GM12878 (cell line): ENCODE measurements around the gene TBCD. TPM values are rescaled to one million over a fixed set of nuclear protein-coding genes. Genes with fewer than 3 reads are reported as not detected.

Experiments
- ATAC-seq: fragments of 200-7000 bp; cut with Tn5 transposase; 3 replicates; pipeline ENCODE4 v1.9.1; 2020; ENCODE audit warnings: mild to moderate bottlenecking, moderate library complexity
- BruUV-seq: library from RNA; stranded (reverse); fragments of 400-500 nt; replicated peaks from 2 replicates; lab custom pipeline; 2021; lab: Mats Ljungman, UMichigan
- CTCF ChIA-PET: fragments of 300-600 bp; sonication (Branson Sonifier 250); formaldehyde crosslinking; extraction: SDS; loops from one replicate; lab custom pipeline; 2021; ENCODE audit warnings: inconsistent platforms; lab: Yijun Ruan, JAX
- POLR2A ChIA-PET: fragments of 350-600 bp; formaldehyde crosslinking; extraction: SDS; loops from one replicate; lab custom pipeline; 2021; ENCODE audit warnings: inconsistent platforms; lab: Charles Lee
- RAD21 ChIA-PET: fragments of 300-600 bp; sonication (Branson Sonifier 250); formaldehyde crosslinking; loops from one replicate; lab custom pipeline; 2023; ENCODE audit warnings: antibody characterized with exemption; ENCODE audit not compliant: unreplicated experiment; lab: Charles Lee
- SMC1A ChIA-PET: fragments of 300-600 bp; sonication (Branson Sonifier 250); formaldehyde crosslinking; loops from one replicate; lab custom pipeline; 2023; ENCODE audit not compliant: unreplicated experiment, uncharacterized antibody; lab: Charles Lee
- DNase-seq: peaks from one replicate; pipeline ENCODE4 v3.0.0-alpha.2; 2011; ENCODE audit warnings: low read depth, low spot score
- FAIRE-seq: peaks from 3 replicates; lab custom pipeline; 2011; peaks lifted over from hg19 to GRCh38; lab: Jason Lieb, UNC
- H2AFZ ChIP-seq: 2 replicates; pipeline ENCODE4 v1.6.0; 2011; ENCODE audit warnings: low read depth, low read length, control low read depth; ENCODE audit not compliant: control insufficient read depth
- H3K27ac ChIP-seq: 2 replicates; pipeline ENCODE4 v1.5.1; 2011; ENCODE audit warnings: control low read depth; ENCODE audit not compliant: control insufficient read depth, insufficient read depth
- H3K27me3 ChIP-seq, 2 experiments: replicated peaks in 1 of 2; 2 replicates each; pipeline versions ENCODE4 v1.6.0 to v1.6.1; 2011; ENCODE audit warnings: low read length in 1 of 2; ENCODE audit not compliant: control insufficient read depth in 2 of 2, insufficient read depth in 2 of 2
- H3K36me3 ChIP-seq, 2 experiments: 2 replicates each; pipeline ENCODE4 v1.5.1; 2011; ENCODE audit warnings: low read length in 1 of 2; ENCODE audit not compliant: control insufficient read depth in 2 of 2, insufficient read depth in 2 of 2
- H3K4me1 ChIP-seq: 2 replicates; pipeline ENCODE4 v1.6.1; 2011; ENCODE audit warnings: mild to moderate bottlenecking, low read length, moderate library complexity, mixed read lengths; ENCODE audit not compliant: control insufficient read depth, insufficient read depth
- H3K4me2 ChIP-seq: 2 replicates; pipeline ENCODE4 v1.6.0; 2011; ENCODE audit warnings: control low read depth; ENCODE audit not compliant: control insufficient read depth, insufficient read depth
- H3K4me3 ChIP-seq: fragments of 200-600 bp; sonication (generic); 2 replicates; pipeline ENCODE4 v1.5.1; 2016
- H3K79me2 ChIP-seq: 2 replicates; pipeline ENCODE4 v1.6.0; 2011; ENCODE audit warnings: low read length; ENCODE audit not compliant: control insufficient read depth, insufficient read depth
- H3K9ac ChIP-seq: 2 replicates; pipeline ENCODE4 v1.8.0; 2011; ENCODE audit warnings: low read length, control low read depth, mixed read lengths; ENCODE audit not compliant: control insufficient read depth, insufficient read depth
- H3K9me3 ChIP-seq: replicated peaks from 3 replicates; pipeline ENCODE4 v1.5.1; 2011; ENCODE audit warnings: mild to moderate bottlenecking, low read length; ENCODE audit not compliant: control insufficient read depth, insufficient read depth
- H4K20me1 ChIP-seq: 2 replicates; pipeline ENCODE4 v1.6.0; 2011; ENCODE audit not compliant: control insufficient read depth, insufficient read depth
- BMI1 ChIP-seq: fragments of 450-650 bp; IDR thresholded peaks from 2 replicates; pipeline ENCODE4 v1.6.1; 2016; ENCODE audit warnings: mild to moderate bottlenecking, moderate library complexity, borderline replicate concordance
- BRCA1 ChIP-seq: IDR thresholded peaks from 2 replicates; pipeline ENCODE4 v1.6.1; 2011; ENCODE audit warnings: low read depth, low read length, improper control_type of control experiment
- MEF2A ChIP-seq: IDR thresholded peaks from 2 replicates; pipeline ENCODE4 v1.6.1; 2011; ENCODE audit warnings: low read depth, mild to moderate bottlenecking, low read length, moderate library complexity; ENCODE audit not compliant: insufficient read depth
- MYB ChIP-seq: fragments of 150-350 bp; IDR thresholded peaks from 2 replicates; pipeline ENCODE4 v1.6.1; 2014; ENCODE audit warnings: mild to moderate bottlenecking, low read depth, low read length, borderline replicate concordance
- SREBF2 ChIP-seq: IDR thresholded peaks from 2 replicates; pipeline ENCODE4 v1.6.1; 2012; ENCODE audit warnings: mild to moderate bottlenecking, low read length
- TAF1 ChIP-seq: IDR thresholded peaks from 2 replicates; pipeline ENCODE4 v1.6.1; 2011; ENCODE audit warnings: mild to moderate bottlenecking, low read depth, low read length, borderline replicate concordance
- ZSCAN29 ChIP-seq: fragments of 450-650 bp; IDR thresholded peaks from 2 replicates; pipeline ENCODE4 v1.6.1; 2017; ENCODE audit warnings: mild to moderate bottlenecking, moderate library complexity
- WGBS: methylation state at CpG from one replicate; pipeline ENCODE4 v1.1.6; 2016; ENCODE audit warnings: low lambda C conversion rate; ENCODE audit not compliant: insufficient replicate concordance, insufficient coverage; ENCODE audit errors: missing lambda C conversion rate; 5-methylcytosine and 5-hydroxymethylcytosine counted together
- in situ Hi-C: fragments of 300-500 bp; cut with MboI; formaldehyde crosslinking; loops from 9 replicates; pipeline ENCODE4 v1.14.3; 2018; ENCODE audit warnings: mixed read lengths
- intact Hi-C: fragments of 100-400 bp; cut with micrococcal nuclease; formaldehyde crosslinking; loops from one replicate; pipeline ENCODE4 v1.14.2; 2022; ENCODE audit not compliant: unreplicated experiment
- polyA plus RNA-seq, 11 experiments: library from polyadenylated mRNA; depleted of rRNA in 4 of 11; unstranded in 6 of 11; stranded (reverse) in 5 of 11; fragments of >200 nt; fragmentation: Nextera tagmentation in 4 of 11; fragmentation: Illumina TruSeq in 1 of 11; extraction: Ambion mirVana in 4 of 11; extraction: Trizol in 1 of 11; gene quantifications; 1 replicate in 1 of 11; 2 replicates in 10 of 11; pipeline versions ENCODE4 v1.2.1 to v1.2.3, GENCODE V29; 2011 to 2016; ENCODE audit warnings: inconsistent platforms in 2 of 11, missing spikeins in 2 of 11, low read depth in 1 of 11
- total RNA-seq, 4 experiments: library from RNA; depleted of rRNA in 3 of 4; stranded (reverse); fragments of >200 nt in 3 of 4; fragmentation: Illumina TruSeq in 1 of 4; extraction: Trizol in 1 of 4; gene quantifications; 2 replicates each; pipeline versions ENCODE4 v1.2.1 to v1.2.3, GENCODE V29; 2013 to 2021
- TF ChIP-seq, protein P1 (sequence below): fragments of 450-650 bp; IDR thresholded peaks from 2 replicates; pipeline ENCODE4 v1.6.1; 2018; ENCODE audit warnings: mild to moderate bottlenecking, low read depth, moderate library complexity; ENCODE audit not compliant: partially characterized antibody
- TF ChIP-seq, protein P2 (sequence below): fragments of 150-350 bp; IDR thresholded peaks from 2 replicates; pipeline ENCODE4 v1.6.1; 2014; ENCODE audit warnings: mild to moderate bottlenecking, low read depth, low read length
- TF ChIP-seq, protein P3 (sequence below): fragments of 450-650 bp; formaldehyde crosslinking; IDR thresholded peaks from 2 replicates; pipeline ENCODE4 v1.4.0; 2022; ENCODE audit warnings: mild to moderate bottlenecking, moderate library complexity
- TF ChIP-seq, protein P4 (sequence below): IDR thresholded peaks from 2 replicates; pipeline ENCODE4 v1.6.1; 2011; ENCODE audit warnings: low read depth, mild to moderate bottlenecking, low read length, moderate library complexity, borderline replicate concordance; ENCODE audit errors: extremely low read depth
- TF ChIP-seq, protein P5 (sequence below): fragments of 450-650 bp; IDR thresholded peaks from 2 replicates; pipeline ENCODE4 v1.6.1; 2017; ENCODE audit warnings: mild to moderate bottlenecking, moderate library complexity

The TBCD gene
- total and polyA plus RNA-seq, 10 of the 15 experiments (the other 5 are each of a cell fraction or from before 2014, with no cell fraction given): 10.3 to 114 (median 52.4) TPM

DNA sequence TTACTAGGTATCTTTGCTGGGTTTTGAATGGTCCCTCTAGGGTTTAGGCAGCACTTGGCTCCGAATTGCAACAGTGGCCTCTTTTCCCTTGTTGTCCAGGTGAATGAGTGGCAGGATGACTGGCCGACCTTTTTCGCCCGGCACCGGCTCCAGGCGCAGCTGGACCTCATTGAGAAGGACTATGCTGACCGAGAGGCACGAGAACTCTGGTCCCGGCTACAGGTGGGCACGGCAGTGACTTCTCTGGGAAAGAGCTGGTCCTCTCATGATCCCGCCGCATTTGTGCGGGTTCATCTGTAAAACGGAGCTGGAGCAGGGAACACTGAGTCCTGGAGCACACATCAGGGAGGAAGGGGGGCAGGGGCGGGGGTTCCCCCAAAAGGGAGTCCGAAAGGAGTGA lies 3.1 kb upstream of the TBCD start:
- in situ Hi-C loops: loop anchor here (10.0 kb wide), 1 partner anchor 94 kb away; no protein-coding TSS in a partner anchor
- Histone ChIP-seq H3K27ac (no peak overlapping the region), H3K4me3 (no peak overlapping the region), H3K27me3 (no peaks in the 10 kb centered on the region), H3K79me2 (peaks cover 12% of the 10 kb centered on the region), H3K36me3 (no peaks in the 10 kb centered on the region), H3K4me2 (no peak overlapping the region), H3K9ac (no peak overlapping the region), H3K9me3 (no peaks in the 10 kb centered on the region; the same call in 2 of the 3 replicates), H3K4me1 (no peaks in the 10 kb centered on the region), H4K20me1 (no peaks in the 10 kb centered on the region), H2AFZ (no peak overlapping the region)
- ChIA-PET POLR2A (no interaction called here), RAD21 (no interaction called here), CTCF (no interaction called here), SMC1A (no interaction called here)
- intact Hi-C loops: no loop called here
- DNase-seq (no peak), FAIRE-seq (no peak), ATAC-seq (no peak)
- BruUV-seq: no TSS peak
- 93% methylated on average over 16 of the region's 16 CpGs for WGBS
- TF ChIP-seq, protein P1, sequence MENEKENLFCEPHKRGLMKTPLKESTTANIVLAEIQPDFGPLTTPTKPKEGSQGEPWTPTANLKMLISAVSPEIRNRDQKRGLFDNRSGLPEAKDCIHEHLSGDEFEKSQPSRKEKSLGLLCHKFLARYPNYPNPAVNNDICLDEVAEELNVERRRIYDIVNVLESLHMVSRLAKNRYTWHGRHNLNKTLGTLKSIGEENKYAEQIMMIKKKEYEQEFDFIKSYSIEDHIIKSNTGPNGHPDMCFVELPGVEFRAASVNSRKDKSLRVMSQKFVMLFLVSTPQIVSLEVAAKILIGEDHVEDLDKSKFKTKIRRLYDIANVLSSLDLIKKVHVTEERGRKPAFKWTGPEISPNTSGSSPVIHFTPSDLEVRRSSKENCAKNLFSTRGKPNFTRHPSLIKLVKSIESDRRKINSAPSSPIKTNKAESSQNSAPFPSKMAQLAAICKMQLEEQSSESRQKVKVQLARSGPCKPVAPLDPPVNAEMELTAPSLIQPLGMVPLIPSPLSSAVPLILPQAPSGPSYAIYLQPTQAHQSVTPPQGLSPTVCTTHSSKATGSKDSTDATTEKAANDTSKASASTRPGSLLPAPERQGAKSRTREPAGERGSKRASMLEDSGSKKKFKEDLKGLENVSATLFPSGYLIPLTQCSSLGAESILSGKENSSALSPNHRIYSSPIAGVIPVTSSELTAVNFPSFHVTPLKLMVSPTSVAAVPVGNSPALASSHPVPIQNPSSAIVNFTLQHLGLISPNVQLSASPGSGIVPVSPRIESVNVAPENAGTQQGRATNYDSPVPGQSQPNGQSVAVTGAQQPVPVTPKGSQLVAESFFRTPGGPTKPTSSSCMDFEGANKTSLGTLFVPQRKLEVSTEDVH: no peak
- TF ChIP-seq, protein P2, sequence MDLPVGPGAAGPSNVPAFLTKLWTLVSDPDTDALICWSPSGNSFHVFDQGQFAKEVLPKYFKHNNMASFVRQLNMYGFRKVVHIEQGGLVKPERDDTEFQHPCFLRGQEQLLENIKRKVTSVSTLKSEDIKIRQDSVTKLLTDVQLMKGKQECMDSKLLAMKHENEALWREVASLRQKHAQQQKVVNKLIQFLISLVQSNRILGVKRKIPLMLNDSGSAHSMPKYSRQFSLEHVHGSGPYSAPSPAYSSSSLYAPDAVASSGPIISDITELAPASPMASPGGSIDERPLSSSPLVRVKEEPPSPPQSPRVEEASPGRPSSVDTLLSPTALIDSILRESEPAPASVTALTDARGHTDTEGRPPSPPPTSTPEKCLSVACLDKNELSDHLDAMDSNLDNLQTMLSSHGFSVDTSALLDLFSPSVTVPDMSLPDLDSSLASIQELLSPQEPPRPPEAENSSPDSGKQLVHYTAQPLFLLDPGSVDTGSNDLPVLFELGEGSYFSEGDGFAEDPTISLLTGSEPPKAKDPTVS: no peak
- TF ChIP-seq, protein P3, sequence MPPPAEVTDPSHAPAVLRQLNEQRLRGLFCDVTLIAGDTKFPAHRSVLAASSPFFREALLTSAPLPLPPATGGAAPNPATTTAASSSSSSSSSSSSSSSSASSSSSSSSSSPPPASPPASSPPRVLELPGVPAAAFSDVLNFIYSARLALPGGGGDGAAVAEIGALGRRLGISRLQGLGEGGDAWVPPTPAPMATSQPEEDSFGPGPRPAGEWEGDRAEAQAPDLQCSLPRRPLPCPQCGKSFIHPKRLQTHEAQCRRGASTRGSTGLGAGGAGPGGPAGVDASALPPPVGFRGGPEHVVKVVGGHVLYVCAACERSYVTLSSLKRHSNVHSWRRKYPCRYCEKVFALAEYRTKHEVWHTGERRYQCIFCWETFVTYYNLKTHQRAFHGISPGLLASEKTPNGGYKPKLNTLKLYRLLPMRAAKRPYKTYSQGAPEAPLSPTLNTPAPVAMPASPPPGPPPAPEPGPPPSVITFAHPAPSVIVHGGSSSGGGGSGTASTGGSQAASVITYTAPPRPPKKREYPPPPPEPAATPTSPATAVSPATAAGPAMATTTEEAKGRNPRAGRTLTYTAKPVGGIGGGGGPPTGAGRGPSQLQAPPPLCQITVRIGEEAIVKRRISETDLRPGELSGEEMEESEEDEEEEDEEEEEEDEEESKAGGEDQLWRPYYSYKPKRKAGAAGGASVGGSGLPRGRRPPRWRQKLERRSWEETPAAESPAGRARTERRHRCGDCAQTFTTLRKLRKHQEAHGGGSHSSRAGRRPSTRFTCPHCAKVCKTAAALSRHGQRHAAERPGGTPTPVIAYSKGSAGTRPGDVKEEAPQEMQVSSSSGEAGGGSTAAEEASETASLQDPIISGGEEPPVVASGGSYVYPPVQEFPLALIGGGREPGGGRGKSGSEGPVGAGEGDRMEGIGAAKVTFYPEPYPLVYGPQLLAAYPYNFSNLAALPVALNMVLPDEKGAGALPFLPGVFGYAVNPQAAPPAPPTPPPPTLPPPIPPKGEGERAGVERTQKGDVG (CRISPR knock-in tag): no peak
- TF ChIP-seq MYB (no peak), BRCA1 (no peak), SREBF2 (no peak), MEF2A (no peak), BMI1 (no peak), ZSCAN29 (no peak), TAF1 (no peak)
- TF ChIP-seq, protein P4, sequence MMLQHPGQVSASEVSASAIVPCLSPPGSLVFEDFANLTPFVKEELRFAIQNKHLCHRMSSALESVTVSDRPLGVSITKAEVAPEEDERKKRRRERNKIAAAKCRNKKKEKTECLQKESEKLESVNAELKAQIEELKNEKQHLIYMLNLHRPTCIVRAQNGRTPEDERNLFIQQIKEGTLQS: no peak
- TF ChIP-seq, protein P5, sequence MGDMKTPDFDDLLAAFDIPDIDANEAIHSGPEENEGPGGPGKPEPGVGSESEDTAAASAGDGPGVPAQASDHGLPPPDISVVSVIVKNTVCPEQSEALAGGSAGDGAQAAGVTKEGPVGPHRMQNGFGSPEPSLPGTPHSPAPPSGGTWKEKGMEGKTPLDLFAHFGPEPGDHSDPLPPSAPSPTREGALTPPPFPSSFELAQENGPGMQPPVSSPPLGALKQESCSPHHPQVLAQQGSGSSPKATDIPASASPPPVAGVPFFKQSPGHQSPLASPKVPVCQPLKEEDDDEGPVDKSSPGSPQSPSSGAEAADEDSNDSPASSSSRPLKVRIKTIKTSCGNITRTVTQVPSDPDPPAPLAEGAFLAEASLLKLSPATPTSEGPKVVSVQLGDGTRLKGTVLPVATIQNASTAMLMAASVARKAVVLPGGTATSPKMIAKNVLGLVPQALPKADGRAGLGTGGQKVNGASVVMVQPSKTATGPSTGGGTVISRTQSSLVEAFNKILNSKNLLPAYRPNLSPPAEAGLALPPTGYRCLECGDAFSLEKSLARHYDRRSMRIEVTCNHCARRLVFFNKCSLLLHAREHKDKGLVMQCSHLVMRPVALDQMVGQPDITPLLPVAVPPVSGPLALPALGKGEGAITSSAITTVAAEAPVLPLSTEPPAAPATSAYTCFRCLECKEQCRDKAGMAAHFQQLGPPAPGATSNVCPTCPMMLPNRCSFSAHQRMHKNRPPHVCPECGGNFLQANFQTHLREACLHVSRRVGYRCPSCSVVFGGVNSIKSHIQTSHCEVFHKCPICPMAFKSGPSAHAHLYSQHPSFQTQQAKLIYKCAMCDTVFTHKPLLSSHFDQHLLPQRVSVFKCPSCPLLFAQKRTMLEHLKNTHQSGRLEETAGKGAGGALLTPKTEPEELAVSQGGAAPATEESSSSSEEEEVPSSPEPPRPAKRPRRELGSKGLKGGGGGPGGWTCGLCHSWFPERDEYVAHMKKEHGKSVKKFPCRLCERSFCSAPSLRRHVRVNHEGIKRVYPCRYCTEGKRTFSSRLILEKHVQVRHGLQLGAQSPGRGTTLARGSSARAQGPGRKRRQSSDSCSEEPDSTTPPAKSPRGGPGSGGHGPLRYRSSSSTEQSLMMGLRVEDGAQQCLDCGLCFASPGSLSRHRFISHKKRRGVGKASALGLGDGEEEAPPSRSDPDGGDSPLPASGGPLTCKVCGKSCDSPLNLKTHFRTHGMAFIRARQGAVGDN: no peak
